Putamen (tissue), 1 donor: ENCODE data around the gene MAPK7.
A peak's percentile ranks its signal among the peaks of the same experiment; 100 is the strongest.

Experiments used
- DNase-seq: peaks from one replicate; pipeline ENCODE4 v3.0.0-alpha.2; 2016; ENCODE audit warnings: low spot score

MAPK7 gene

DNA sequence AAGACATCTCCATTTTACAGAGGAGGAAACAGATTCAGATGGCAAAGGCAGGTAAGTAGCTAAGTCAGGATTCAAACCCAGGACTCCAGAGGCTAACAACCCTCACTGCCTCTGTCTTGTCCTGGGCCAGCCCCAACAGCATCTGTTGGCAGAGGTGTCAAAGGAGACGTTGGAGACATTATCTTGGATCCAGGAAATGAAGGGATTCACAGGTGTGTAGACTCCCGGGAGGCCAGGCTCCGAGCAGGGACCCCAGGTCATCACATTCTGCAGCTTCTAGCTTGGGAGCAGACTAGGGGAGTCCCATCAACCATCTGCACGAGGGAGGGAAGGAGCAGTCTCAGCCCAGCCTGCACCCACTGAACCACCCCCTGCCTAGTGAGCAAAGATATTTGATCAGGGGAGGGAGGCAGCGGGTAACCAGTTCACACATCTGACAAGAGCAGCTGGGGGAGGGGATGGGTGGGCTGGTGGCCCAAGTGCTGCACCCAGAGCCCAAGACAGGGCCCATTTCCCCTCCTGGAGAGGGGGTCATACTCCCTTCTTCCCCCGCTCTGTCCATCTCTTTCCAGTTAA, 14.8 kb upstream of the MAPK7 start:
- DNase-seq, result no peak

DNA sequence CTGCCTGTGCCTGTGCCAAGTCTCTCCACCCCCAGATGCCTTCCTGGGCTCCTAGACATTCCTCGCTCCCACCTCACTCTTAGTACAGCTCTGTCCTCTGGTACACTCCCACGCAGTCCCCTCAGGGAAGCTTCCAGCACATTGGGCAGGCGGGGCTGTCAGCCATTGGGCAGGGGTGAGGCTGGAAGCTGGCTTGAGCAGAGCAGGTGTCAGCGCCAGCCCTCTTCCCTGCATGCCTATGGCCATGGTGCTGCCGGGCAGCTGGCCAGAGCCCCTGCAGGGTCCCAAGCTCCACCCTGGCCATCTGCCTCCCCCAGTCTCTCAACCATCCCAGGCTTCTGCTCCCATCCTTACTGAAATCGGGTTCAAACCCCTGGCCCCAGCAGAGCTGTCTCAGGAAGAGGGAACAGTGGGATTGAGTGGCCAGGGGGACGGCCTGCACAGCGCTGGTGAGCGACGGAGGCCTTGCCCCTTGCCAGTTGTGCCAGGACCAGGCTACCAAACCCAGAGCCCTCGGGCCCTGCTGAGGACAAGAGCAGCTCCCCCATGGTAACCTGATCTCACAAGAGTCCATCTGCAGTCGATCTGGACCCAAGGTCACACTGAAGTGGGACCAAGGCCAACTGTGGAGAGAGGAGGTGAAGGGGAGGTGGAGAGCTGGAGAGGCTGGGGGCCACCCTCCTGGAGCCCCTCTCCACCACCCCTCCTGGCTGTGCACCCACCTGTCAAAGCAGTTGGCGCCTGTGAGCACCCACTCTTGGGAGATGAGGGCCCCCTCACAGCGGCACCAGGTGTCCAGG, 13.4 kb upstream of the MAPK7 start:
- no peak for DNase-seq

DNA sequence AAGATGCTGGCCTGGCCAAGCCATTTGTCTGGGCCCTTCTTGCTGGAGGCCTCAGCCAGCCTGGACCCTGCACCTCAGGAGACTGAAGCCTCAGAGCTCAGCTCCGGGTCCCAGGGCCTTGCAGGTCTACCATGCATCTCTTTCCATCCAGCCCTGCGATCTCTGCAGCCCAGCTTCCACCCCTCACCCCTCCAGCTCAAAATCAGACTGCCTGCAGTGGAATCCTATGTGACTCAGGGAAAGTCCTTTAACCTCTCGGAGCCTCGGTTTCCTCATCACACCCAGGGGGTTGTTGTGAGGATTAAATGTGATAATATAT, 12.8 kb upstream of the MAPK7 start:
- no peak for DNase-seq

DNA sequence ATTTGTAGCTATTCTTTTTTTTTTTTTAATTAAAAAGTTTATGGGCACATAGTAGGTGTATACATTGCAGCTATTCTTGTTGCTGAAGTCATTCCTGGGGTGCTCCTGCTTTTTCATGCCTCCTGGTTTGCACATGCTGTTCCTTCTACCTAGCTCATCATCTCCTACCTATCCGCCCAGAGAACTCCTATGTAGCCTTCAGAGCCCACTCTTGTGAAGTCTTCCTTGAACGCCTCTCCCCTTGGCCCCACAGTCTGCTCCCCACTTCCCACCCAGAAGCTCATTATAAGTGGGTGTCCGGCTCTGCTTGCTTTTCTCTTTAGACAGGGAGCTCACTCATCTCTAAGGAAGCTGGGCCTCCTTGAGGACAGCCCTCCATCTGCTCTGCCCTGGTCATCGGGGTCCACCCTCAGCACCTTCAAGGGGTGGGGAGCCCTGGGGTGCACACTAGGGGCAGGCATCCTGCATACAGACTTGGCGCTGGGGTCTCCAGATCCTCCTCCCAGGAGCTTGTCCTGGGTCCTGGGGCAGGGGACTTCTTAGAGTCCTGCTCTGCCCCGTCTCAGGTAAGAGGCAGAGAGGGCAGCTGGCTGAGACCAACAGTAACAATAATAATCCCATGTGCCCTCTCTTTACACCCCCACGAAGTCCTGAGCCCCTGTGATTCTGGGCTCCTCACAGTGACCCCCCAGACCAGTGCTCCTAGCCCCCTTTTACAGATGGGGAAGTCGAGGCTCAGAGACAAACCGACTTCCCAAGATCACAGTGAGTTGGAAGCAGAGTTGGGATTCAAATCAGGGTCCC, 12.3 kb upstream of the MAPK7 start:
- no peak for DNase-seq

DNA sequence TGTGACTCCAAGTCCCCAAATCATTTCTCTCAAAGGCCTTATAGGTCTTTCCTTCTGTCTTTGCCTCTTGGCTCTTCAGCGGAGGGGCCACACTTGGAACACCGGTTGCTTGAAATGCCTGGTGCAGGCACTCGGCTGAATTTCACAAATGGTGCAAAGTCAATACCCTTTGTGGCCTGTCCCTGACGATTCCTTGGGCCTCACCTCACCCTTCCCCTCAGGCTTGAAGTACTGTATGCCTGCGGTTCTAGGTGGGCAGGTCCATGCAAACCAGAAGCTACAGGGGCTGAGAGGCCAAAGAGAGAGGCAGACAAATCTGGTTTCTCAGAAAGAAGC, 11.7 kb upstream of the MAPK7 start:
- DNase-seq, result no peak

DNA sequence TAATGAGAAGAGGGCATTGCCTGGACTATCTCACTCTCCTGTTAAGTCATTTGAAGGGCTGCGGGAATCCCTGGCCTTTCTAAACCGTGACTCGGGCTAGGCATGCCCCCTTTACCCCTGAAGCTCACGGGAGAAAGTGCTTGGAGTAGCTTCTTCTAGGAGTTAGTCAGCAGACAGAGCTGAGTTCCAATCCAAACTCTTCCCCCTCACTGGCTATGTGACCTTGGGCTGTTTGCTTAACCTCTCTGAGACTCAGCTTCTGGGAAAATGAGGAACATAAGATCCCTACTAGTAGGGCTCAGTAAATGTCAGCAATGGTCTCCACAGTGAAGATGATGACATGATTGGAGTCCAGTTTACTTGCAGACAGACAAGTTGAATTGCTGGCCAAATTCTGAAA, 10.1 kb upstream of the MAPK7 start:
- no peak for DNase-seq

DNA sequence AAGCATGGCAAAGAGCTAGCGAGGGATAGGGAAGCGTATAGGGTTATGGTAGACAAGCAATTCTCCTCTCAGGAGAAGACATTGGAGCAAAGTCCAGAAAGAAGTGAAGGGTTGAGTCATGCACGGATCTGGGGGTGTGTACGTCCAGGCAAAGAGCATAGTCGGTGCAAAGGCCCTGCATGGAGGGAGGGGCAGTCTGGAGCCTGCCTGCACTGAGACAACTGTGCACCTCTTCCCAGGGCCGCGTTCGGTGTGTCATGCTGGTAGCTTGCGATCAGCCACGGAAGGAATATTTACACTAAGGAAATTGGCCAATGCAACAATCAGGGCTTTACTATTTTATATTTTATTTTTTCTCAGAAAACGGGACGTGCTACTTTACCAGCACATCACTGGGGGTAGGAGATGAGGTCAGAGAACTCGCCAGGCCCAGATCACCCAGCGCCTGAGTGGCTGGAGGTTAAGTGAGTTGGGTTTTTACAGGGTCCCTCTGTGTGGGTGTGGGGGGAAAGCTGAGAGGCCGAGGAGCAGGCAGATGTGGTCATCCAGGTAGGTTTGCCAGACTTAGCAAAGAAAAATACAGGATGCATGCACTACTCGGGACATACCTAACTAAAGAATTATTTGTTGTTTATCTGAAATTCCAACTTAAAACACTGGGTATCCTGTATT, 9.1 kb upstream of the MAPK7 start:
- no peak for DNase-seq

DNA sequence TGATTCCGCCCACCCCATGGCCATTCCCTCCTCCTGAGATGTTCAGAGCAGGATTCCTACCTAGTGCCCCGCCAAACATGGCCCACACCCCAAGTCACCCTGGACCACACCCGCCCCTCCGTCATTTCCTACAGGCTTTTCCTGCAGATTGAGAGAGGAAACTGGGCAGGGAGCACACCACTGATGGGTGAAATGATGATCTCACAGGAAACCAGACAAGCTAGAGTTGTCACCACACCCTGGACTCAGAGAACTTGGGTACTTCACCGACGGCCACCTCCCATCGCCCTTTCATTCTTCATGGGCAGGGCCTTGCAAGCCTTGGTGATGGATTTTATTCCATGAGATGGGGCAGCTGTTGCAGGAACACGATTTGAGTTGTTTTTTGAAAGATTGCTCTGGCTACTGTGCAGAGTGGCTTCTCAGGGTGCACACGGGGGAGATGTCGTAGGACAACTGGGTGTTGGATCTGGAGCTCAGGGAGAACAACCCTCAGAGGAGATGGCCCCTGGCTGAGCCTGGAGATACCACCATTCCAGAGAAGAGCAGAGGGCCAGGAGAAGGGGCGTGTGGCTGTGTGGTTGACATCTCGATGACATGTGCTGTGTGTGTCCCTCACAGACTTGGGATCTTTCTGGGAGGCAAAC, 8.3 kb upstream of the MAPK7 start:
- DNase-seq, result no peak

DNA sequence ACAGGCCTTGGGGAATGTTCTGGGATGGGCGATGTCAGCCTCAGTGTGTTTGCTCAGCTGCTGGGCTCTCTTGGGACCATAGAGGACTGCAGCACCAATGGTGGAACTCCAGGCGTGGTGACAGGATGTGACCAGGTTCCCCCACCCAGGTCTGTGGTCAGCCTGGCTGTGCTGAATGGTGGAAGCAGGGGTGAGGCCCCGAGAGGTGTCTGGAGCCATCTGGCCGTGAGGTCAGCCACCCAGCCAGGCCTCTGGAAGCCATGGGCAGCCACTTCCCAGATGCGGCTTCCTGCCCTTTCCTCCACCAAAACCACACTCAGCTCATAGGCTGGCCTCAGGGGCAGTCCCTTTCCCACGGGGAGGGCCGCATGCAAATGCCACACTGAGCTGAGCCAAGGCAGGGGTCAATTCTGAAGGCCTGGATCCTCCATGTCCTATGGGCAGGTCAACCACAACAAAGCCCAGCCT, 7.8 kb upstream of the MAPK7 start:
- DNase-seq, result no peak

DNA sequence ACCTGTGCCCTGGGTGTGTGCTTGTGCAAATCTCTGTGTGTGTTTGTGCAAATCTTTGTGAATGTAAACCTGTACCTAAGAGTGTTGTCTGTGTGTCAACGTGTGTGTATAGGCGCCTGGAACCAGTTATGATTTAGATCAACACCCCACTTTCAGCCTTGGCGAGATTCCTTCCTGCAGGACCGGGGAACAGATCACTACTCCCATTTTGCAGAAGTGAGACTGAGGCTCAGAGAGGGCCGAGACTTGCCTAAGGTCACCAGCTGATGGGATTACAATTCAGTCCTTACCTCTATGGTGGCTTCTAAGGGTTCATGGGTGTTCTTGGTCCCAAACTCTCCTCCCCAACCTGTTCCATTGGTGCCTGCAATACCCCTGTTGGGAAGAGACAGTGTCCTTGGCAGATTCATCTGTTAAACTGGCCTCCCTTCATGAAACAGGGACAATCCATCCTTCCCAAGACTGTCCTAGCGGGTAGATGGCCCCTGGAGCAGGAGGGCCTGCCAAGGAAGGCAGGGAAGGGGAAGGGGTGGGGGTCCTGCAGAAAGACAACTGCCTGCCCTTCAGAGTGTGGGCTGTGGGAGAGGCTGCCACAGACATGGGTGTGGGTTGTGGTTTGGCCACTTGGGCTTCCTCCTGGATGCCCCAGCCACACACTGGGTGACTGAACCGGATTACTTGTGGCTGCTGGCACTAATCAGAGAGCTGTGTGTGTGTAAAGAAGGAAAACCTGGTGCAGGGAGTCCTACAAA, 6.9 kb upstream of the MAPK7 start:
- no peak for DNase-seq

DNA sequence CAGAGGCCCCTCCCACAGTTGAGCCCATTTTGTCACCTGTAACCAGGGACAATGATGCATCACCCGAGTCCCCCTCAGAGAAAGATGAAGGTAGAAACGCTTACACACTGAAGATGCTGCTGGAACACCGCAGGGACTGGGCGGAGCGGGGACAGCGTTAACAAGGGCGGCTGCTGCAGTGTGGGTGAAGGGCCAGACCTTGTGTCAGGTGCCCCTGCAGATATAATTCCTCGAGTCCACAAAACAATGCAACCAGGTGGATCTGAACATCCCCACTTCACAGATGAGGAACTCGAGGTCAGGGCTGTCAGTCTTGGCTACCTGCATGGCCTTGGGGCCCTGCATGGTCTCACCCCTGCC, 6.3 kb upstream of the MAPK7 start:
- DNase-seq, result no peak

DNA sequence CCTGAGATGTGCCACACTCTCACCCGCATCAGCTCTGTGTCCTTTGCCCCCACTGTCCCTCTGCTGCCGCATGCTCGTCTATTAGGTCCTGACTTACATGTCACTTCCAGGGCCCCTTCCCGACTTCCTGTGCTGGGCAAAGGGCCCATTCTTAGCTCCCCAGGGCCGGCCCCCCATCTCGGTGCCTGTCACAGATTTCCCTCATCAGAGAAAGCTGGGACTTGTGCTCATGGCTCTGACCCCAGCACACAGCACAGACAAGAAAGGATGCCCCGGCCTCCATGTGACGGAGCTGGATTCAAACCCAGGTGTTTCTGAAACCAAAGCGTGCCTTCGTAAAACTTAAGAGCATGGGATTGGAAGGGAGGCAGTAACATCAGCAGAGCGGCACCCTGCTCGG, 5.9 kb upstream of the MAPK7 start:
- no peak for DNase-seq

DNA sequence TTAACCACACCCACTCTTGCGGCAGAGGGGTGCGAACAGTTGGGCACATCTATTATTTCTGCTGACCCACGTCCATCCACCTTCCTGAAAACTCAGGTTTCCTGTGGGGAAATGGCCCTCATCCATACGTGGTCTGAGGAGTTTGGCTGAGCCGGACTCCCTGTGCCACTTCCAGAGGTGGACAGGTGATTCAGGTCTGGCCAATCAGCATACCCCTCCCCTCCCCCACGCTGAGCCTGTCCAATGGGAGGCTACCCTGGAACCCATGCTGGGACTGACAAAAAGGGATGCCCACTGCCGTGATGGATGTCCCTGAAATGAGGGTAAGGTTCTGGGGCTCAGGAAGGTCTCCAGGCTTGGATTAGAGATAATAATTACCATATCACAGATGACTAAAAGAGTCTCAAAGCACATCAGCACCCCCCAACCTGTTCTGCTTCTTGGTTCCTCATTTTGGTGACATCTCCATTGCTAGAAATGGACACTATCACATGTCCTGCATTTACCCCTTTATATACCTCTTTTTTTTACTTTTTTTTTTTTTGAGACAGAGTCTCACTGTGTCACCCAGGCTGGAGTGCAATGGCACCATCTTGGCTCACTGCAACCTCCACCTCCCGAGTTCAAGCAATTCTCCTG, 5.3 kb upstream of the MAPK7 start:
- no peak for DNase-seq

DNA sequence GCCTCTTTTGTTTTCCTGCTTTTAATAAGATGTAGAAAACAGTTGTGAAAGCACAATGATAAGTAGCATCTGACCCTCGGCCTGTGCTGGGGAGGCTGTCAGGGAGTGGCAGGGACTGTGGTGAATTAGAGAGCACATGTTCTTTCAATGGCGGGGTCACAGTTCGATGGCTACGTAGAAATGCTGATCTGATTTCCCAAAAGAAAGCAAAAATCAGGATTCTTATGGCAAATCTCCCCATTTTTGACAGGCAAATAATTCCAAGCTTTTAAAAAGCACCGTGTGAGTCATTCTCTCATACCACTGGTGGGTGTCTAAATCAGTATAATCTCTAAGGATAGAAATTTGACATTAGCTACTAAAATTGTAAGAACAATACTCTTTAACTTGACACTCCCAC, 4.2 kb upstream of the MAPK7 start:
- peak; percentile 73 for DNase-seq

DNA sequence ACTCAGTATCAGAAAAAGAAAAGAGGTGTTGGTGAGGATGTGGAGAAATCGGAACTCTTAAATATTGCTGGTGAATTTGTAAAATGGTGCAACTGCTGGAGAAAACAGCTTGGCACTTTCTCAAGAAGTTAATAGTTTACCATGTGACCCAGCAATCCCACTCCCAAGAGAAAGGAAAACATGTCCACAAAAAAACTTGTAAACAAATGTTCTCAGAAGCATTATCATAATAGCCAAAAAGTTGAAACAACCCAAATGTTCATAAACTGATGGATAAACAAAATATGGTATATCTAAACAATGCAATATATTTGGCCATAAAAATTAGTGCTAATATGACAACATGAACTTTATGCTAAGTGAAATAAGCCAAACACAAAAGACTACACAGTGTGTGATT, 2.6 kb upstream of the MAPK7 start:
- DNase-seq, result no peak

DNA sequence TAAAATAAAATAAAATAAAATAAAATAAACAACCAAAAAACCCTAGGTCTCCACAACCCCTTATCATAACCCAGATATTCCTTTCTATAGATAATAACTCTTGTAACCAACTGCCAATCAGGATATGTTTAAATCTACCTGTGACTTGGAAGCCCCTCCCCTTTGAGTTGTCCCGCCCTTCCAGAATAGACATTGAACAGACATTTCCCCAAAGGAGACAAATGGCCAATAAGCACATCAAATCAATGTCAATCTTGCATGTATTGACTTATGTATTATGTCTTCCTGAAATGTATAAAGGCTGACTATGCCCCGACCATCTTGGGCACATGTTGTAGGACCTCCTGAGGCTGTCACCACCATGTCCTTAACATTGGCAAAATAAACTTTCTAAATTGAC, 1.5 kb upstream of the MAPK7 start:
- DNase-seq, result no peak

DNA sequence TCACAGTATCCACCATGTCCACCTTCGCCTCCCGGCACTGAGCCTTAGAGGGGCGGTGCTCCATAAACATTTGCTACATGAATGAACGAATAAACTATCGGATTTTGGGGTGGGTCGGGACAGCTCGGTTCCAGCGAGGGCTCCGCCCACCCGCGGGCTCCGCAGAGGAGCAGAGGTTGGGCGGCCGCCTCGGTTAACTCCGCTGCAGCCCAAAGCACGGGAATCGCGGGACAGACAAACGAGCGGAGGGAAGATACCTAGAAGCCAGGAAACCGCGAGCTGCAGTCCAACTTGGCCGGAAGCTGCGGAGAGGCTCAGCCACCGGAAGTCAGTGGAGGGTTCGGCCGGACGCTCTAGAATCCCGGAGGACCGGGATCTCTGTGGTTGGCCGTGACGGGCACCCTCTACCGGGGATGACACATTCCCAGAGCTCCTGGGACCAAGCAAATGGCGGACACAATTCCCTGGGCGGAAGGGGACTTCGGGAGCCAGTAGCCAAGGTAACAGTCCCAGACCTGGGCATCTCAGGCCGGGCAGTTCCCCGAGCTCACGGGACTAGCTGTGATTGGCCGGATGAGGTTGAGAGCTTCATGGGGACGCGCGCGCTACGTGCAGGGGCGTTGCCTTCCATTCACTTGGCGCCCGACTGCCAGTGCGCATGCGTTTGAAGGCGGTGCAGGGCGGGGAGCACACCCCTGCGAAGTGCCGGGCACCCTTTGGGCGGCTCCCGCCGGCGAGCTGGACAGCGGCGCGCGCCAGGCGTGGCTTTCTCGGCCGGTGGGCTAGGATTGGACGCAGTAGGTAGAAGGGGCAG, 489 bp upstream of the MAPK7 start:
- peak; percentile 99 for DNase-seq

DNA sequence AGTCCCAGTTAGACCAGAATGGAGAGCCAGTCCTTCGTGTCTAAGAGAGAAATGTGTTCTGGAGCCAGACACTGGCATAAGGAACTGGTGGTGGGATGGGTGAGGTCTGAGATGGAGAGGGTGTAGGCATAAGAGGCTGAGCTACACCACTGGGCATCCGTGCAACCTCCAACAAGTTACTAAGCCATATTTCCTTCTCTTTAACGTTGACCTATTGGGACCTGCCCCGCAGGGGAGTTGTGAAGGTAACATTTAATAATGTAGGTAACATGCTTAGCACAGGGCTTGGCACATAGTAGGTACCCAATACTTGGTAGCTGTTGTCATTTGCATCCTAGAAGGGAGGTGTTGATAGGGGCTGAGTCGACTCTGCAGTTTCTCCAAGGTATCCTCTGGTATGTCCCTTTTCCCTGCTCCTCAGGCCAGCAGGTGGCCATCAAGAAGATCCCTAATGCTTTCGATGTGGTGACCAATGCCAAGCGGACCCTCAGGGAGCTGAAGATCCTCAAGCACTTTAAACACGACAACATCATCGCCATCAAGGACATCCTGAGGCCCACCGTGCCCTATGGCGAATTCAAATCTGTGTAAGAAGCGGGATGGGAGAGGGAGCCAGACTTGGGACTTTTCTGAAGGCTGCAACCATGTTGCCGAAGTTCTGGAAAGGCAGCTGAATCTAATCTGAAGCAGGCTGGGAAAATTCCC, 1.2 kb downstream of the MAPK7 start:
- DNase-seq, result no peak

DNA sequence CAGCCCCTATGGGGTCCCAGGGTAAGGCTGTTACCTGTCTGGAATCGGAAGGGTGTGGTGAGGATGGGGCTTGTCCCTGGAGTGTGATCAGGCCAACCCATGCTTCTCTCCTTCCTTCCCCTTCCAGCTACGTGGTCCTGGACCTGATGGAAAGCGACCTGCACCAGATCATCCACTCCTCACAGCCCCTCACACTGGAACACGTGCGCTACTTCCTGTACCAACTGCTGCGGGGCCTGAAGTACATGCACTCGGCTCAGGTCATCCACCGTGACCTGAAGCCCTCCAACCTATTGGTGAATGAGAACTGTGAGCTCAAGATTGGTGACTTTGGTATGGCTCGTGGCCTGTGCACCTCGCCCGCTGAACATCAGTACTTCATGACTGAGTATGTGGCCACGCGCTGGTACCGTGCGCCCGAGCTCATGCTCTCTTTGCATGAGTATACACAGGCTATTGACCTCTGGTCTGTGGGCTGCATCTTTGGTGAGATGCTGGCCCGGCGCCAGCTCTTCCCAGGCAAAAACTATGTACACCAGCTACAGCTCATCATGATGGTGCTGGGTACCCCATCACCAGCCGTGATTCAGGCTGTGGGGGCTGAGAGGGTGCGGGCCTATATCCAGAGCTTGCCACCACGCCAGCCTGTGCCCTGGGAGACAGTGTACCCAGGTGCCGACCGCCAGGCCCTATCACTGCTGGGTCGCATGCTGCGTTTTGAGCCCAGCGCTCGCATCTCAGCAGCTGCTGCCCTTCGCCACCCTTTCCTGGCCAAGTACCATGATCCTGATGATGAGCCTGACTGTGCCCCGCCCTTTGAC, 2.4 kb downstream of the MAPK7 start:
- no peak for DNase-seq
